CD4-positive, alpha-beta T cell treated with Interferon alpha-2 for 1 hour (primary cell): ENCODE data around the gene HSBP1.

ENCODE experiments used
- DNase-seq, 2 donors: peaks; one replicate each; pipeline ENCODE4 v3.0.0-alpha.2; 2020 to 2022

HSBP1 gene

GRCh38 chr16:83840060-83840617 is 32.4 kb downstream of the HSBP1 start:
- no peak for DNase-seq

DNA sequence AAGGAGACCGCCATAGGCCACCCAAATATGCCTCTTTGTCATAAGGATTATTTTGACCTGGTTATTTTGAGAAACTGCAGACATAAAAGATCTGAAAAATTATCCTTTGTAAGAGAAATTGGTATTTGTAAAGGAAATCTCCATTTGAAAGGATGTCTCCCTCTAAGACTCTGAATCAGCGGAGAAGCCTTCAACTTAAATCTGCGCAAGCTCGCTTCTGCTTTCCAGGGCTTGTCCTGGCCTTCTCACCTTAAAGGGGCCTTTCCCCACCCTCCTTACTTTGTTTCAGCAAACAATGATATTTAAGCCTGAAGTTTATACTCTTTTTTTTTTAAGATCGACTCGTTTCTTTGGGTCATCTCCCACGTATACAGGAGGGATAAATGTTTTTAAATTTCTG is 34.5 kb downstream of the HSBP1 start:
- no peak for DNase-seq

- peak in 1 of 2 donors; percentile 31 for DNase-seq
Measured at GRCh38 chr16:83842756-83843507, 35.2 kb downstream of the HSBP1 start.

GRCh38 chr16:83843657-83844056 is 35.9 kb downstream of the HSBP1 start:
- no peak for DNase-seq

- no peak for DNase-seq
Measured at GRCh38 chr16:83845263-83845662, 37.5 kb downstream of the HSBP1 start.

- DNase-seq, result no peak
Measured at GRCh38 chr16:83847371-83848225, 39.8 kb downstream of the HSBP1 start.

- DNase-seq, result no peak
Measured at GRCh38 chr16:83849421-83849820, 41.6 kb downstream of the HSBP1 start.

GRCh38 chr16:83850947-83851346 is 43.2 kb downstream of the HSBP1 start:
- no peak for DNase-seq

DNA sequence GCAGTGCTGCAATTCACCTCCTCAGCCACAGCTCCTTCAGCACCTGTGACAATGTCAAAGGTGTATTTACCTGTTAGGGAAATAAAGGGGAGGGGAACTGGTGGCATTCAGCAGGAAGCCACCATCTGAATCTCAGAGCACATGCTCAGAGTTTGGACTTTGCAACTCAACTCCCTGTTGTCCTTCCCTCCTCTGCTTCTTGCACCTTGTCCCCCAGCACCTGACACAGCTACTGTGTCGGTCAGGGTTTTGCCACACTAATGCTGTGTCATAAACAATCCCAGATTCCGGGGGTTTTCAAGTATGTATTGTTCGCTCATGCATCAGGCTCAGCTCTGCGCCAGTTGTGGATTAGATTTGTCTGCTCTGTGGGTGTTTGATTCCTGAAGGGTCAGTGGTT is 43.7 kb downstream of the HSBP1 start:
- no peak for DNase-seq

- DNase-seq, result no peak
Measured at GRCh38 chr16:83852774-83853173, 45.0 kb downstream of the HSBP1 start.

GRCh38 chr16:83853834-83854233 is 46.1 kb downstream of the HSBP1 start:
- no peak for DNase-seq

DNA sequence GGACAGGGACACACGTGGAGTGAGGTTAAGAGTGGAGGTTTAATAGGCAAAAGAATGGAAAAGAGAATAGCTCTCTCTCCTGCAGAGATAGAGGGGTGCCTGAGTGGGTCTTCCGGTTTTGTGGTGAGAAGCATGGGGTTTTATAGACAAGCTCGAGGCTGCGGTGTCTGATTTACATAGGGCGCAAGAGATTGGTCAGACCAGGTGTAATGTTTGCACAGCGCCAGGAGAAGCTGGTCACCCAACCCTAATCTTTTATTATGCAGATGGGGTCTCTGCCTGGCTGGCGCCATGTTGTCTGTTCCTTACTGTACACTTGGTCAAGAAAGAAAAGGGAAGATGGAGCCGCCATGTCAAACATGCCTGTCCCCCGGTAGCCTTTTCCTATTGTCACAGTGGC is 46.6 kb downstream of the HSBP1 start:
- DNase-seq, result no peak

- DNase-seq, result no peak
Measured at GRCh38 chr16:83856792-83857191, 49.0 kb downstream of the HSBP1 start.

DNA sequence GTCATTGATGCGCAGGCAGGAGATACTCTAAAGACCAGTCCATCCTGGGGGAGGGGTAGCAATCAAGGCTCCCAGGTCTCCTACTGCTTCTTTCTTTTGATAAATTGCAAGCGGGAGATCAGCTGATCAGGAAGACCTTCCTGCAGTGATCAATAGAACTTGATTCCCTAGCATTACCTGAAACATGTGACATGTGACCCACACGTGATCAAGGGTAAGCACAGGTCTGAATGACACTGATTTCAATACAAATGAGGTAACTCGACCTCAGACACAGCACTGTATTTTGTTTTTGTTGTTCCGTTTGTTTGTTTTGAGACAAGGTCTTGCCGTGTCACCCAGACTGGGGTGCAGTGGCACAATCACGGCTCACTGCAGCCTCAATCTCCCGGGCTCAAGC is 51.5 kb downstream of the HSBP1 start:
- DNase-seq, result no peak

DNA sequence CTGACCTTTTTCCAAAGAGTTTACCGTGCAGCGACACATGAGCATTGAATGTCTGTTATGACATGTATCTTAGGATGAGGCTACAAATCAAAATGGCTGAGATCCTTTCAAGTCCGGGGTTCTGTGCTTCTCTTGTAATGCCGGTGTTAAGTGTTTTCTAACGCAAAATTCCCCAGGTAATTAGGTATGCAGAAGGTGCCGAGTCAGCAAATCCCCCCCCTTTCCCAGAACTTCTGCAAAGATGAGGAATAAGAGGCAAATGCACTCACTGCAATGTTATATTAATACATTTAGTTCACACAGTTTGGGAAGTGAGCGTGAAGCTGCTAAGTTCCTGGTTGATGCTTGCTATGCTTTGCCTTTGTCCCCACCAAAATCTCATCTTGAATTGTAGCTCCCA is 54.9 kb downstream of the HSBP1 start:
- DNase-seq, result no peak

- no peak for DNase-seq
Measured at GRCh38 chr16:83863682-83864081, 55.9 kb downstream of the HSBP1 start.
